H7 (cell line): Measurements from ENCODE around the gene CCNA2. TPM values are rescaled to one million over a fixed set of nuclear protein-coding genes. Genes with fewer than 3 reads are reported as not detected.

ENCODE experiments used
- DNase-seq: peaks from one replicate; pipeline ENCODE4 v3.0.0; 2012
- H3K27me3 ChIP-seq: 2 replicates; pipeline ENCODE4 v1.6.0; 2011; ENCODE audit warnings: mild to moderate bottlenecking, low read length; ENCODE audit not compliant: control insufficient read depth, insufficient read depth
- H3K36me3 ChIP-seq: replicated peaks from 2 replicates; pipeline ENCODE4 v1.5.1; 2011; ENCODE audit warnings: low read length; ENCODE audit not compliant: control insufficient read depth, insufficient read depth
- H3K4me3 ChIP-seq: 2 replicates; pipeline ENCODE4 v1.5.1; 2011; ENCODE audit warnings: low read depth, mild to moderate bottlenecking, control low read depth, low read length, moderate library complexity; ENCODE audit not compliant: insufficient read depth
- total RNA-seq: library from RNA; depleted of rRNA; stranded (reverse); fragments of >200 nt; shearing (Covaris generic); gene quantifications from 2 replicates; pipeline ENCODE4 v1.2.3, GENCODE V29; 2014

CCNA2 gene
- total RNA-seq, 1 experiment from 2014 or later, result 171 TPM

GRCh38 chr4:121822047-121822446 is 1.6 kb downstream of the CCNA2 start:
- H3K4me3 ChIP-seq, result no peak overlapping the region
- H3K27me3 ChIP-seq, result no peaks in the 10 kb centered on the region
- DNase-seq, result no peak
- H3K36me3 ChIP-seq, result peaks cover 26% of the 10 kb centered on the region

- H3K27me3 ChIP-seq, result no peaks in the 10 kb centered on the region
- DNase-seq, result no peak
- H3K36me3 ChIP-seq, result peaks cover 34% of the 10 kb centered on the region
- no peak overlapping the region for H3K4me3 ChIP-seq
Observed at GRCh38 chr4:121819216-121819965, 4.3 kb downstream of the CCNA2 start.

GRCh38 chr4:121818215-121818614 is 5.5 kb downstream of the CCNA2 start:
- Histone ChIP-seq H3K36me3 (peaks cover 38% of the 10 kb centered on the region), H3K4me3 (no peak overlapping the region), H3K27me3 (no peaks in the 10 kb centered on the region)
- DNase-seq, result no peak

GRCh38 chr4:121817701-121818100 is 6.0 kb downstream of the CCNA2 start:
- Histone ChIP-seq H3K27me3 (no peaks in the 10 kb centered on the region), H3K36me3 (peaks cover 38% of the 10 kb centered on the region)

GRCh38 chr4:121817006-121817405 is 6.7 kb downstream of the CCNA2 start:
- H3K27me3 ChIP-seq, result no peaks in the 10 kb centered on the region
- DNase-seq, result no peak
- H3K4me3 ChIP-seq, result no peak overlapping the region
- H3K36me3 ChIP-seq, result peaks cover 38% of the 10 kb centered on the region

More at GRCh38 chr4:121817701-121818100, 6.0 kb downstream of the CCNA2 start:
- no peak for DNase-seq
- H3K4me3 ChIP-seq, result no peak overlapping the region

- Histone ChIP-seq H3K4me3 (no peak overlapping the region), H3K27me3 (no peaks in the 10 kb centered on the region), H3K36me3 (peaks cover 41% of the 10 kb centered on the region)
- DNase-seq, result no peak
Observed at GRCh38 chr4:121814756-121815155, 8.9 kb downstream of the CCNA2 start.

GRCh38 chr4:121811122-121811521 is 12.6 kb downstream of the CCNA2 start:
- H3K36me3 ChIP-seq, result peaks cover 26% of the 10 kb centered on the region
- no peak for DNase-seq
- H3K27me3 ChIP-seq, result no peaks in the 10 kb centered on the region
- H3K4me3 ChIP-seq, result no peak overlapping the region

GRCh38 chr4:121806411-121806810 is 17.3 kb downstream of the CCNA2 start:
- Histone ChIP-seq H3K36me3 (peaks cover 27% of the 10 kb centered on the region), H3K4me3 (no peak overlapping the region), H3K27me3 (no peaks in the 10 kb centered on the region)
- DNase-seq, result no peak

- H3K36me3 ChIP-seq, result peaks cover 15% of the 10 kb centered on the region
- no peaks in the 10 kb centered on the region for H3K27me3 ChIP-seq
- DNase-seq, result no peak
Observed at GRCh38 chr4:121801715-121802075, 22.0 kb downstream of the CCNA2 start.

GRCh38 chr4:121800961-121801714 is 22.5 kb downstream of the CCNA2 start, which contains the start of gene EXOSC9:
Gene EXOSC9 (plus strand): TSS chr4:121801323. CDS start chr4:121801425, 102 bp downstream.
- peak within 1 kb of the TSS; percentile 97 for H3K4me3 ChIP-seq
- peak; percentile 77 for DNase-seq

More at GRCh38 chr4:121801715-121802075, 22.0 kb downstream of the CCNA2 start:
- peak overlapping the region; percentile 97 for H3K4me3 ChIP-seq

GRCh38 chr4:121800638-121800960 is 23.1 kb downstream of the CCNA2 start:
- DNase-seq, result no peak
- peaks cover 15% of the 10 kb centered on the region for H3K36me3 ChIP-seq
- H3K4me3 ChIP-seq, result peak overlapping the region; percentile 97
- no peaks in the 10 kb centered on the region for H3K27me3 ChIP-seq

More at GRCh38 chr4:121800961-121801714, 22.5 kb downstream of the CCNA2 start, which contains the start of gene EXOSC9:
- Histone ChIP-seq H3K36me3 (peaks cover 15% of the 10 kb centered on the region), H3K27me3 (no peaks in the 10 kb centered on the region)

GRCh38 chr4:121799867-121800501 is 23.7 kb downstream of the CCNA2 start:
- Histone ChIP-seq H3K36me3 (peaks cover 12% of the 10 kb centered on the region), H3K4me3 (no peak overlapping the region), H3K27me3 (no peaks in the 10 kb centered on the region)
- DNase-seq, result no peak

GRCh38 chr4:121799208-121799823 is 24.4 kb downstream of the CCNA2 start:
- DNase-seq, result no peak
- peaks cover 6% of the 10 kb centered on the region for H3K36me3 ChIP-seq

GRCh38 chr4:121796283-121796682 is 27.4 kb downstream of the CCNA2 start:
- DNase-seq, result peak; percentile 8
- H3K27me3 ChIP-seq, result no peaks in the 10 kb centered on the region
- no peaks in the 10 kb centered on the region for H3K36me3 ChIP-seq
- H3K4me3 ChIP-seq, result no peak overlapping the region

More at GRCh38 chr4:121799208-121799823, 24.4 kb downstream of the CCNA2 start:
- no peaks in the 10 kb centered on the region for H3K27me3 ChIP-seq
- H3K4me3 ChIP-seq, result no peak overlapping the region
